ENCODE results near the gene HEBP2. TPM values are rescaled to one million over a fixed set of nuclear protein-coding genes. Genes with fewer than 3 reads are reported as not detected.

Gene HEBP2
- total and polyA plus RNA-seq, 2 of the 13 experiments (the other 11 are each of a cell fraction or from before 2014, with no cell fraction given), result 16.0 to 72.8 TPM

DNA sequence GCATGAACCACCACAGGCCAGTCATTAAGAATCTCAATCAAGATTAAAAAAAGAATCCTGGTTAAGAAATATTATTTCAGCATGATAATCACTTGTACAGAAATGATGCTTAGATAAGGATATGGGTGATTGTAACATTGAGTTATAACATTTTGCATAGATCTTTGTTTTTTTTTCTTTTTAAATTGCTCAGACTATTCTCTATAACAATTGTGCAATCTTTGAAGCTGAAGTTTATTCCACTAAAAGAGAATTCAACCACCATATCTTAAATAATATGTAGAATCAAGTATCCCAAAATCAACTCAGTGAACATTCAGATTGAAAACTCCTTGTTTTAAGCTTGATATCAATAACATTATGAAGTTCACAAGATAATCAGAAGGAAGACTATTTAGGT, 27.0 kb upstream of the HEBP2 start:
- Histone ChIP-seq H3K27me3 (ENCODE audit: control insufficient read depth in 1 of 2, insufficient read depth in 2 of 2, low read length in 2 of 2) (no peaks in the 10 kb centered on the region), H3K4me2 (ENCODE audit: low read depth, low read length) (no peak overlapping the region), H3K79me2 (ENCODE audit: insufficient read depth, low read length) (no peaks in the 10 kb centered on the region), H3K9me3 (ENCODE audit: low read length) (no peaks in the 10 kb centered on the region), H3K4me3 (replicated peaks in 1 of 3; ENCODE audit: insufficient read depth in 1 of 3, low read depth in 2 of 3, low read length in 3 of 3) (no peak overlapping the region), H3K9ac (ENCODE audit: insufficient read depth, low read depth, low read length) (no peak overlapping the region), H3K36me3 (replicated peaks in 1 of 2; ENCODE audit: control insufficient read depth in 1 of 2, insufficient read depth in 2 of 2, low read length in 2 of 2) (no peaks in the 10 kb centered on the region), H3K4me1 (ENCODE audit: insufficient read depth, low read length) (peaks cover under 1% of the 10 kb centered on the region; the same call in 1 of the 2 replicates), H3K27ac (ENCODE audit: extremely low read length, insufficient read depth, low read length) (no peak overlapping the region), H4K20me1 (ENCODE audit: insufficient read depth, low read length) (no peaks in the 10 kb centered on the region), H2AFZ (ENCODE audit: low read length) (no peak overlapping the region)
- ChIA-PET CTCF (ENCODE audit: low intra/inter-chr PET ratio, low total read pairs) (no interaction called here), POLR2A (no interaction called here)
- DNase-seq (ENCODE audit: low spot score) (no peak), FAIRE-seq (no peak), ATAC-seq (no peak)
- TF ChIP-seq SOX6 (IDR thresholded peaks at IDR 0.05) (no peak), SOX6 (CRISPR knock-in tag; IDR thresholded peaks at IDR 0.05) (no peak), TAF1 (CRISPR knock-in tag; IDR thresholded peaks at IDR 0.05) (no peak), BCL6 (CRISPR knock-in tag; IDR thresholded peaks at IDR 0.05) (no peak), ZNF251 (CRISPR knock-in tag; IDR thresholded peaks at IDR 0.05) (no peak), KLF11 (CRISPR knock-in tag; IDR thresholded peaks at IDR 0.05) (no peak), NAIF1 (CRISPR knock-in tag; IDR thresholded peaks at IDR 0.05; ENCODE audit: borderline replicate concordance) (no peak), ZNF17 (CRISPR knock-in tag; IDR thresholded peaks at IDR 0.05) (no peak), ZNF816 (CRISPR knock-in tag; IDR thresholded peaks at IDR 0.05; ENCODE audit: borderline replicate concordance) (no peak), ZSCAN9 (CRISPR knock-in tag; IDR thresholded peaks at IDR 0.05; ENCODE audit: borderline replicate concordance) (no peak), NFE2L1 (CRISPR knock-in tag; IDR thresholded peaks at IDR 0.05; ENCODE audit: borderline replicate concordance) (no peak), ZNF709 (CRISPR knock-in tag; IDR thresholded peaks at IDR 0.05) (no peak)
- TF ChIP-seq, protein P1, sequence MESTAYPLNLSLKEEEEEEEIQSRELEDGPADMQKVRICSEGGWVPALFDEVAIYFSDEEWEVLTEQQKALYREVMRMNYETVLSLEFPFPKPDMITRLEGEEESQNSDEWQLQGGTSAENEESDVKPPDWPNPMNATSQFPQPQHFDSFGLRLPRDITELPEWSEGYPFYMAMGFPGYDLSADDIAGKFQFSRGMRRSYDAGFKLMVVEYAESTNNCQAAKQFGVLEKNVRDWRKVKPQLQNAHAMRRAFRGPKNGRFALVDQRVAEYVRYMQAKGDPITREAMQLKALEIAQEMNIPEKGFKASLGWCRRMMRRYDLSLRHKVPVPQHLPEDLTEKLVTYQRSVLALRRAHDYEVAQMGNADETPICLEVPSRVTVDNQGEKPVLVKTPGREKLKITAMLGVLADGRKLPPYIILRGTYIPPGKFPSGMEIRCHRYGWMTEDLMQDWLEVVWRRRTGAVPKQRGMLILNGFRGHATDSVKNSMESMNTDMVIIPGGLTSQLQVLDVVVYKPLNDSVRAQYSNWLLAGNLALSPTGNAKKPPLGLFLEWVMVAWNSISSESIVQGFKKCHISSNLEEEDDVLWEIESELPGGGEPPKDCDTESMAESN (CRISPR knock-in tag; conservative IDR thresholded peaks at IDR 0.05), result no peak
- TF ChIP-seq, protein P2, sequence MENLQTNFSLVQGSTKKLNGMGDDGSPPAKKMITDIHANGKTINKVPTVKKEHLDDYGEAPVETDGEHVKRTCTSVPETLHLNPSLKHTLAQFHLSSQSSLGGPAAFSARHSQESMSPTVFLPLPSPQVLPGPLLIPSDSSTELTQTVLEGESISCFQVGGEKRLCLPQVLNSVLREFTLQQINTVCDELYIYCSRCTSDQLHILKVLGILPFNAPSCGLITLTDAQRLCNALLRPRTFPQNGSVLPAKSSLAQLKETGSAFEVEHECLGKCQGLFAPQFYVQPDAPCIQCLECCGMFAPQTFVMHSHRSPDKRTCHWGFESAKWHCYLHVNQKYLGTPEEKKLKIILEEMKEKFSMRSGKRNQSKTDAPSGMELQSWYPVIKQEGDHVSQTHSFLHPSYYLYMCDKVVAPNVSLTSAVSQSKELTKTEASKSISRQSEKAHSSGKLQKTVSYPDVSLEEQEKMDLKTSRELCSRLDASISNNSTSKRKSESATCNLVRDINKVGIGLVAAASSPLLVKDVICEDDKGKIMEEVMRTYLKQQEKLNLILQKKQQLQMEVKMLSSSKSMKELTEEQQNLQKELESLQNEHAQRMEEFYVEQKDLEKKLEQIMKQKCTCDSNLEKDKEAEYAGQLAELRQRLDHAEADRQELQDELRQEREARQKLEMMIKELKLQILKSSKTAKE (CRISPR knock-in tag; IDR thresholded peaks at IDR 0.05; ENCODE audit: borderline replicate concordance), result no peak
- TF ChIP-seq, protein P3, sequence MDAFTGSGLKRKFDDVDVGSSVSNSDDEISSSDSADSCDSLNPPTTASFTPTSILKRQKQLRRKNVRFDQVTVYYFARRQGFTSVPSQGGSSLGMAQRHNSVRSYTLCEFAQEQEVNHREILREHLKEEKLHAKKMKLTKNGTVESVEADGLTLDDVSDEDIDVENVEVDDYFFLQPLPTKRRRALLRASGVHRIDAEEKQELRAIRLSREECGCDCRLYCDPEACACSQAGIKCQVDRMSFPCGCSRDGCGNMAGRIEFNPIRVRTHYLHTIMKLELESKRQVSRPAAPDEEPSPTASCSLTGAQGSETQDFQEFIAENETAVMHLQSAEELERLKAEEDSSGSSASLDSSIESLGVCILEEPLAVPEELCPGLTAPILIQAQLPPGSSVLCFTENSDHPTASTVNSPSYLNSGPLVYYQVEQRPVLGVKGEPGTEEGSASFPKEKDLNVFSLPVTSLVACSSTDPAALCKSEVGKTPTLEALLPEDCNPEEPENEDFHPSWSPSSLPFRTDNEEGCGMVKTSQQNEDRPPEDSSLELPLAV (CRISPR knock-in tag; conservative IDR thresholded peaks at IDR 0.05; ENCODE audit: low read depth), result no peak
- TF ChIP-seq, protein P4, sequence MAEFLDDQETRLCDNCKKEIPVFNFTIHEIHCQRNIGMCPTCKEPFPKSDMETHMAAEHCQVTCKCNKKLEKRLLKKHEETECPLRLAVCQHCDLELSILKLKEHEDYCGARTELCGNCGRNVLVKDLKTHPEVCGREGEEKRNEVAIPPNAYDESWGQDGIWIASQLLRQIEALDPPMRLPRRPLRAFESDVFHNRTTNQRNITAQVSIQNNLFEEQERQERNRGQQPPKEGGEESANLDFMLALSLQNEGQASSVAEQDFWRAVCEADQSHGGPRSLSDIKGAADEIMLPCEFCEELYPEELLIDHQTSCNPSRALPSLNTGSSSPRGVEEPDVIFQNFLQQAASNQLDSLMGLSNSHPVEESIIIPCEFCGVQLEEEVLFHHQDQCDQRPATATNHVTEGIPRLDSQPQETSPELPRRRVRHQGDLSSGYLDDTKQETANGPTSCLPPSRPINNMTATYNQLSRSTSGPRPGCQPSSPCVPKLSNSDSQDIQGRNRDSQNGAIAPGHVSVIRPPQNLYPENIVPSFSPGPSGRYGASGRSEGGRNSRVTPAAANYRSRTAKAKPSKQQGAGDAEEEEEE (CRISPR knock-in tag; IDR thresholded peaks at IDR 0.05; ENCODE audit: borderline replicate concordance), result no peak
- BruUV-seq (replicated peaks), result no TSS peak
- in situ Hi-C loops (cut with HindIII; ENCODE audit: extremely low pct_ligation_motif_present, low pct_unique_long_range_greater_than_20kb), result no loop called here
- intact Hi-C loops (cut with micrococcal nuclease; ENCODE audit: unreplicated experiment), result no loop called here
